GM21390 (cell line): ENCODE data around the gene FADS1.

Source experiments
- ATAC-seq: cut with Tn5 transposase; IDR thresholded peaks from one replicate; pipeline ENCODE4 v1.9.1; 2021; ENCODE audit not compliant: unreplicated experiment

The FADS1 gene

GRCh38 chr11:61778920-61779650 lies 37.7 kb downstream of the FADS1 start:
- ATAC-seq, result no peak

- ATAC-seq, result no peak
Measured at GRCh38 chr11:61778357-61778886, 38.4 kb downstream of the FADS1 start.

GRCh38 chr11:61777234-61778090 lies 39.3 kb downstream of the FADS1 start:
- ATAC-seq, result no peak

GRCh38 chr11:61776561-61777075 lies 40.2 kb downstream of the FADS1 start:
- no peak for ATAC-seq

DNA sequence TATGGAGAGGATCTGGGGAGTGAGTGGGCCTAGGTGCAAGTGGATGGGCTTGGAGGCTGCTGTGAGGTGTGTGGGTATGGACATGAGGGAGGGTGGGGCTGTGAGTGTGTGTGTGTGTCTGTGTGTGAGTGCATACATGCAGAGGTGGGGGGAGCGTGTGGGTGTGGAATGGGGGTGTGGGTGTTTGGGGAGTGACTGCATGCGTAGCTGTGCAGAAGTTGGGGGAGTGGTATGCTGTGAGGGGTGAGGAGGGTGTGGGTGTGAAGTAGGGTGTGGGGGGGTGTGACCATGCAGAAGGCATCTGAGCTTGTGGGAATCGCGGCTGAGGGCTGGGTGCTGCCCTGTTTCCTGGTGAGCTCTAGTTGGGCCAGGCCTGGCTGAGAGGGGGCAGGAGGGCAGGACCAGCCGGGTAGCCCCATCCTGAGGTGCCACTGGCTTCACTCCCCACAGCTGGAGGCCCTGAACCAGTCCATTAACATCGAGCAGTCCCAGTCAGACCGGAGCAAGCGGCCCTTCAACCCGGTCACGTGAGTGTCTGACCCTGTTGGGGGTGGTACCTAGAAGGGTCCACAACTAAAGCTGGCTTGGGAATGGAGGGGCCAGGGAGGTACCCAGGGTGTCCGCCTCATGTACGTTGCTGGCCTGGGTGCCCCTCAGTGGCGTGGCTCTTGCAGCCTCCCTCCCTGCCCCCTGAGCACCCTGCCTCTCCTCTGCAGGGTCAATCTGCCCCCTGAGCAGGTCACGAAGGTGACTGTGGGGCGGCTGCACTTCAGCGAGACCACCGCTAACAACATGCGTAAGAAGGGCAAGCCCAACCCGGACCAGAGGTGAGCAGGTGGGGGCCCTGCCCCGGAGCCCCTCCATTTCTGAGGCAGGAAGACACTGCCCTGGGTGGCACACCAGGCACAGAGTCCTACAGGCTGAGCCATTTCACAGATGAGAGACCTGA lies 40.9 kb downstream of the FADS1 start:
- no peak for ATAC-seq

GRCh38 chr11:61775106-61775505 lies 41.7 kb downstream of the FADS1 start:
- ATAC-seq, result no peak

DNA sequence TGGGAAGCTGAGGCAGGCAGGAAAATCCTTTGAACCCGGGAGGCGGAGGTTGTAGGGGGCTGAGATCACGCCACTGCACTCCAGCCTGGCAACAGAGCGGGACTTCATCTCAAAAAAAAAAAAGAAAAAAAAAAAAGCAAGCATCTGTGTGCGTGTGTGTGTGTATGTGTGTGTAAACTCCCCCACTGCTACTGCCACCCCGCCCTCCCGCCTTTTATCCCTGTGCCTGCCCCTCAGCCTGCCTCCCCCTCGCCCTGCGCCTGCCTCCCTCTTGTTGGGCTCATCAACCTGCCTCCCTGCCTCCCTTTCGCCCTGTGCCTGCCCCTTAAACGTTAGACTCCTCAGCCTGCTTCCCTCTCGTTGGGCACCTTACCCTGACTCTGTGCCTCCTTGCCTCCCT lies 42.4 kb downstream of the FADS1 start:
- no peak for ATAC-seq

GRCh38 chr11:61773809-61774208 lies 43.0 kb downstream of the FADS1 start:
- no peak for ATAC-seq

- ATAC-seq, result no peak
Measured at GRCh38 chr11:61773356-61773755, 43.4 kb downstream of the FADS1 start.

DNA sequence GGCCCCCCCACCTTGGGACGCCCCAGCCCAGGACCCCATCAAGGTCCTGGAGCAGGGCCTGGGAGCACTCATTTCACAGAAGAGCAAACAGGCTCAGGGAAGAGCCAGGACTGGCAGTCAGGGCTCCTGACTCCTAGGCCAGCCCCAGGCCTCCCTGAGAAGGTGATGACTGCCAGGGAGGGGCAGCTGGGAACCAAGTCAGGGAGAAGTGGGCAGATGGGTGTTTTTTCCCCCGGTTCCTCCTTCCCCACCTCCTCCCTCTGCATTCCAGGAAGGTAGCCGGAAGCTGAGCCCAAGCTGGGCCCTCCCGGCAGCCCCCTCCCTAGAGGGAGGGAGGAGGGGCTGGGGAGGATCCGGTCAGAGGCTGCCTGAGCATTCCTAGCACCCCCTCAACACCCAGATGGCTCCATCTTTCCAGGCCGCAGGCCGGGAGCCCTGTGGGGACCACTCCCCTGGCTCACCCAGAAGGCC lies 44.8 kb downstream of the FADS1 start:
- ATAC-seq, result no peak

DNA sequence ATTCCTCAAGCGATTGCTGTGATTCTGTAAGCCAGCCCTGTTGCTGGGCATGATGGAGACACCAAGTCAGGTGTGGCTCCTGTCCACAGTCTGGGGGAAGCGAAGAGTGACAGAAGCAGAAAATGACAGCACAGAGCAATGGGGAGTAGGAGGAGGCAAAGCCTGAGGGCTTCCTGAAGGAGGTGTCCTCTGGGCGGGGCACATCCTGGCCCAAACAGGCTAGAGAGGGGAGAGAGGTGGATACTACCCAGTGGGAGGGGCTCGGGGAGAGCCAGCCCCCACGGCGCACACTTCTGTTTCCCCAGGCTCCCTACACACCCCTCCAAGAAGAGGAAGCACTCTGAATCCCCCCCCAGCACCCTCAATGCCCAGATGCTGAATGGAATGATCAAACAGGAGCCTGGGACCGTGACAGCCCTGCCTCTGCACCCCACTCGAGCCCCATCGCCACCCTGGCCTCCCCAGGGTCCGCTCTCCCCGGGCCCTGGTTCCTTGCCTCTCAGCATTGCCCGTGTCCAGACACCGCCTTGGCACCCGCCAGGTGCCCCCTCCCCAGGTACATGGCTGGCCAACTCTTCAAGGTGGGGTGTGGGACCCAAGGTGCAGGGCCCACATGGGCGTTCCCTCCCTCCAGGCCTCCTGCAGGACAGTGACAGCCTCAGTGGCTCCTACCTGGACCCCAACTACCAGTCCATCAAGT lies 45.5 kb downstream of the FADS1 start:
- no peak for ATAC-seq

DNA sequence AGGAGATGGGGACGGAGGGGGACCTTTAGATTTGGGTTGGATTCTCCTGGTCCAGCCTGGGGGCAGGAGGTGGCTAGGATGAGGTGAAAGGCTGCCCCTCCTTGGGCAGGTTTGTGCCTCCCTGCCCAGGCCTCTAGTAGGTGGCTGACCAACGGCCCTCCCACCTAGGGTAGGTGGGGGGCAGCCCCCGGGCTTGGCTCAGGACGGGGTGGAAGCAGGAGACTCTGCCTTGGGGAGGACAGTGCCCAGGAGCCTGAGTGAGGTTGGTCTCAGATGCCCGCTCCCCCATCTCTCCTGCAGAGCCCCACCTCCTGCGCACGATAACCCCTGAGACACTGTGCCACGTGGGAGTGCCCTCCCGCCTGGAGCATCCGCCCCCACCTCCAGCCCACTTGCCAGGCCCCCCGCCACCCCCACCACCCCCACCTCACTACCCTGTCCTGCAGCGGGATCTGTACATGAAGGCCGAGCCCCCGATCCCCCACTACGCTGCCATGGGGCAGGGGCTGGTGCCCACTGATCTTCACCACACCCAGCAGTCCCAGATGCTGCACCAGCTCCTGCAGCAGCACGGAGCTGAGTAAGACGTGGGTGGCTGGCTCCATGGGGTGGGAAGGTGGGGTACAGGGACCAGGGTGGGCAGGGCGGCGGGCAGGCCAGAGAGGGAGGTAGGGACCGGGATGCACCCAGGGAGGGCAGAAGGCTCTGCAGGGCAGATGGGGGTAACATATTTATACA lies 46.7 kb downstream of the FADS1 start:
- no peak for ATAC-seq

GRCh38 chr11:61769169-61769920 lies 47.5 kb downstream of the FADS1 start:
- no peak for ATAC-seq

DNA sequence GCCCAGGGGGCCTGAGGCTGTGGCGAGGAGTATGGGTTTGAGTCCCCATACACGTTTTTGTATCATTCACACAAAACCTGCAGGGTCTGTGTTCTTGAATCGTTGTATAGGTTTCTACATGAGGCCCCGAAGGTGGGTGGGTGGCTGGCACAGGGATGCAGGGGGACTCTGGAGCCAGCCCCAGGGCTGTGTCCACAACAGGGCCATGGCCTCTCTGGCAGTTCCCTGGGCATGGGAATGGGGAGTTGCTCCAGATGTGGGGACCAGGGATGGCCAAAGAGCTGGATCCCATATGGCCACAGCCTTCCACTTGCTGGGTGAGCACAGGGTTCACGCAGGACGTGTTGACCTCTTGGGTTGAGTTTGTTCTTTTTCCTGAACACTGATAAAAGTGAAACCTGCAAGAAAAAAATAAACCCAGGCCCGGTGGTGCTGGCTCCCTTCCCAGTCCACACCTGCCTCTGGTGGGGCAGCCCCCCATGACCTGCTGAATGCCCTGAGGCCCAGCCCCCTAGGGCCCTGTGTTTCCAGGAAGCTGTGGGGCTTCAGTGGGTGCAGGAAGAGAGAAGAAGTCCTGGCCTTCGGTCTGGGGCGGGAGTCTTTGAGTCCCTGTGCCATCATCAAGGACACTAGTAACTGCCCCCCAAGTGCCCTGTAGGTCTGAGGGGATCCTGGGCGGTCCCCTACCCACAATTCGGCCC lies 48.3 kb downstream of the FADS1 start:
- no peak for ATAC-seq

GRCh38 chr11:61766353-61766841 lies 50.4 kb downstream of the FADS1 start:
- ATAC-seq, result no peak

DNA sequence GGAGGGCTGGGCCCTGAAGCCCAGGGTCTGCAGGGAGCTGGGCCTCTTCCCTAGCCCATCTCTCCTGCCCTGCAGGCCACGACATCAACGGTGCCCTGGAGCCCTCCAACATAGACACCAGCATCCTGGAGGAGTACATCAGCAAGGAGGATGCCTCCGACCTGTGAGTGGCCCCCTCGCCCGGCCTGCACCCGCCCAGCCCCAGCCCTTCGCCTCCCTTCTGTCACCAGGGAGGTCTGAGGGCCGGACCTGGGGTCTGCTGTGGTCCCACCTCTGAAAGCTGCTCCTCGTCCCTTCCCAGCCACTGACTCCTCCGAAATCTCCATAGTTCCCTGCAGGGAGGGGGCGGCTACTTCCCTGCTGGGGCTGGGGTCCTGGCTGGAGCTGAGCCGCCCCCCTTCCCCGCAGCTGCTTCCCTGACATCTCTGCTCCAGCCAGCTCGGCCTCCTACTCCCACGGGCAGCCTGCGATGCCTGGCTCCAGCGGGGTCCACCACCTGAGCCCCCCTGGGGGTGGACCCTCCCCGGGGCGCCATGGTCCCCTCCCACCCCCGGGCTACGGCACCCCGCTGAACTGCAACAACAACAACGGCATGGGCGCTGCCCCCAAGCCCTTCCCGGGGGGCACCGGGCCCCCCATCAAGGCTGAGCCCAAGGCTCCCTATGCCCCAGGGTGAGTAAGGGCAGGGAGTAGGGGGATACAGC lies 51.1 kb downstream of the FADS1 start:
- ATAC-seq, result no peak

GRCh38 chr11:61764606-61765260 lies 52.1 kb downstream of the FADS1 start:
- no peak for ATAC-seq
